ENCODE results near the gene ADGRA3.

Gene ADGRA3

GRCh38 chr4:22510750-22511149 lies 5.1 kb downstream of the ADGRA3 start:
- DNase-seq = no peak

GRCh38 chr4:22508376-22508775 lies 7.5 kb downstream of the ADGRA3 start:
- no peak for DNase-seq

- DNase-seq = no peak
These were observed 10.9 kb downstream of the ADGRA3 start for GRCh38 chr4:22504922-22505321.

GRCh38 chr4:22504447-22504846 lies 11.4 kb downstream of the ADGRA3 start:
- DNase-seq = no peak

- DNase-seq = no peak
These were observed 12.7 kb downstream of the ADGRA3 start for GRCh38 chr4:22502895-22503814.

GRCh38 chr4:22501715-22502095 lies 14.2 kb downstream of the ADGRA3 start:
- no peak for DNase-seq

GRCh38 chr4:22500831-22501714 lies 14.8 kb downstream of the ADGRA3 start:
- DNase-seq = no peak

- DNase-seq = no peak
These were observed 15.7 kb downstream of the ADGRA3 start for GRCh38 chr4:22500128-22500611.

GRCh38 chr4:22498866-22499265 lies 17.0 kb downstream of the ADGRA3 start:
- DNase-seq = no peak

- DNase-seq = no peak
These were observed 19.6 kb downstream of the ADGRA3 start for GRCh38 chr4:22496165-22496813.

- DNase-seq = no peak
These were observed 22.3 kb downstream of the ADGRA3 start for GRCh38 chr4:22493523-22493922.

- DNase-seq = no peak
These were observed 22.9 kb downstream of the ADGRA3 start for GRCh38 chr4:22492987-22493386.

- no peak for DNase-seq
These were observed 23.9 kb downstream of the ADGRA3 start for GRCh38 chr4:22491939-22492338.

- no peak for DNase-seq
These were observed 25.0 kb downstream of the ADGRA3 start for GRCh38 chr4:22490718-22491315.

GRCh38 chr4:22488106-22488505 lies 27.8 kb downstream of the ADGRA3 start:
- no peak for DNase-seq

GRCh38 chr4:22487328-22487727 lies 28.5 kb downstream of the ADGRA3 start:
- DNase-seq = no peak

GRCh38 chr4:22486276-22486675 lies 29.6 kb downstream of the ADGRA3 start:
- DNase-seq = no peak

- DNase-seq = no peak
These were observed 30.1 kb downstream of the ADGRA3 start for GRCh38 chr4:22485737-22486136.

GRCh38 chr4:22483551-22483981 lies 32.3 kb downstream of the ADGRA3 start:
- DNase-seq = no peak

- DNase-seq = no peak
These were observed 33.4 kb downstream of the ADGRA3 start for GRCh38 chr4:22482250-22483127.

- DNase-seq = no peak
These were observed 35.1 kb downstream of the ADGRA3 start for GRCh38 chr4:22480675-22481327.
